K562 (cell line): Measurements from ENCODE around the gene GAK. TPM values are rescaled to one million over a fixed set of nuclear protein-coding genes. Genes with fewer than 3 reads are reported as not detected.

Experiments used
- ATAC-seq: fragments of 200-7000 bp; cut with Tn5 transposase; 3 replicates; pipeline ENCODE4 v1.9.1; 2020; ENCODE audit warnings: moderate library complexity
- BruUV-seq: library from RNA; stranded (reverse); fragments of 400-500 nt; replicated peaks from 2 replicates; lab custom pipeline; 2021; lab: Mats Ljungman, UMichigan
- CTCF ChIA-PET: fragments of 300-600 bp; formaldehyde crosslinking; extraction: SDS; loops from one replicate; lab custom pipeline; 2021; ENCODE audit warnings: low intra/inter-chr PET ratio; lab: Yijun Ruan, JAX
- POLR2A ChIA-PET: fragments of 300-600, 350-650 bp; sonication (Branson Sonifier 250); formaldehyde crosslinking; extraction: SDS; loops from one replicate; lab custom pipeline; 2021; ENCODE audit warnings: antibody characterized with exemption, inconsistent platforms; lab: Yijun Ruan, JAX
- DNase-seq, 4 experiments: peaks; one replicate each; pipeline versions ENCODE4 v3.0.0 to v3.0.0-alpha.2; 2011 to 2018; ENCODE audit warnings: low spot score in 3 of 4, mixed read lengths in 3 of 4; ENCODE audit errors: extremely low read depth in 1 of 4
- FAIRE-seq: peaks from 2 replicates; lab custom pipeline; 2011; peaks lifted over from hg19 to GRCh38; lab: Jason Lieb, UNC
- H2AFZ ChIP-seq: 2 replicates; pipeline ENCODE4 v1.6.0; 2011; ENCODE audit warnings: low read depth, low read length, control low read depth, inconsistent platforms
- H3K27ac ChIP-seq: fragments of 200-600 bp; 3 replicates; pipeline ENCODE4 v1.8.0; 2011; ENCODE audit warnings: low read depth, mild to moderate bottlenecking, control low read depth, inconsistent platforms, low read length, moderate library complexity, mixed read lengths; ENCODE audit errors: extremely low read depth
- H3K27me3 ChIP-seq, 2 experiments: fragments of 300-600 bp in 1 of 2; 2 replicates in 1 of 2; 3 replicates in 1 of 2; pipeline versions ENCODE4 v1.6.0 to v1.8.0; 2011; ENCODE audit warnings: inconsistent platforms in 2 of 2, low read length in 2 of 2, mild to moderate bottlenecking in 1 of 2, mixed read lengths in 1 of 2, moderate library complexity in 1 of 2; ENCODE audit not compliant: control insufficient read depth in 2 of 2, insufficient read depth in 2 of 2
- H3K36me3 ChIP-seq: fragments of 300-600 bp; 3 replicates; pipeline ENCODE4 v1.8.0; 2011; ENCODE audit warnings: mild to moderate bottlenecking, low read length, inconsistent platforms; ENCODE audit not compliant: control insufficient read depth, insufficient read depth
- H3K4me1 ChIP-seq, 2 experiments: fragments of 200-600 bp in 1 of 2; replicated peaks in 1 of 2; 2 replicates in 1 of 2; 3 replicates in 1 of 2; pipeline versions ENCODE4 v1.5.1 to v1.8.0; 2011; ENCODE audit warnings: inconsistent platforms in 2 of 2, low read length in 2 of 2, mild to moderate bottlenecking in 1 of 2, mixed read lengths in 1 of 2, moderate library complexity in 1 of 2; ENCODE audit not compliant: control insufficient read depth in 2 of 2, insufficient read depth in 2 of 2
- H3K4me2 ChIP-seq: 2 replicates; pipeline ENCODE4 v1.6.1; 2011; ENCODE audit warnings: low read length, control low read depth, inconsistent platforms, mixed read lengths; ENCODE audit not compliant: insufficient read depth
- H3K4me3 ChIP-seq: fragments of 200-600 bp; sonication (generic), shearing (Covaris generic); 2 replicates; pipeline ENCODE4 v1.5.1; 2016; ENCODE audit warnings: control low read depth, inconsistent platforms
- H3K79me2 ChIP-seq: fragments of 200-600 bp; 3 replicates; pipeline ENCODE4 v1.8.0; 2011; ENCODE audit warnings: low read length, inconsistent platforms; ENCODE audit not compliant: control insufficient read depth, insufficient read depth
- H3K9ac ChIP-seq, 2 experiments: 2 replicates each; pipeline versions ENCODE4 v1.6.0 to v1.6.1; 2011; ENCODE audit warnings: low read depth in 2 of 2, low read length in 2 of 2, control low read depth in 1 of 2, inconsistent platforms in 1 of 2, mild to moderate bottlenecking in 1 of 2, mixed read lengths in 1 of 2; ENCODE audit not compliant: insufficient read depth in 1 of 2
- H3K9me1 ChIP-seq: one replicate; pipeline ENCODE4 v1.6.0; 2011; ENCODE audit warnings: inconsistent platforms, mild to moderate bottlenecking, low read length, moderate library complexity; ENCODE audit not compliant: control insufficient read depth, insufficient read depth
- H3K9me3 ChIP-seq: replicated peaks from 2 replicates; pipeline ENCODE4 v1.5.1; 2011; ENCODE audit warnings: low read depth, low read length, inconsistent platforms; ENCODE audit not compliant: control insufficient read depth, insufficient read depth
- H4K20me1 ChIP-seq: replicated peaks from 2 replicates; pipeline ENCODE4 v1.6.1; 2011; ENCODE audit warnings: low read length, inconsistent platforms, mixed read lengths; ENCODE audit not compliant: control insufficient read depth, insufficient read depth
- ARHGAP35 ChIP-seq: fragments of 450-650 bp; IDR thresholded peaks from 2 replicates; pipeline ENCODE4 v1.6.1; 2018; ENCODE audit not compliant: partially characterized antibody
- ARID3A ChIP-seq: IDR thresholded peaks from 2 replicates; pipeline ENCODE4 v1.6.1; 2012; ENCODE audit warnings: low read depth, low read length, improper control_type of control experiment, borderline replicate concordance
- ATF4 ChIP-seq: fragments of 450-650 bp; formaldehyde crosslinking; IDR thresholded peaks from 2 replicates; pipeline ENCODE4 v1.4.0; 2022; ENCODE audit warnings: mild to moderate bottlenecking, moderate library complexity
- BHLHE40 ChIP-seq: IDR thresholded peaks from 2 replicates; pipeline ENCODE4 v1.6.1; 2011; ENCODE audit warnings: low read length, improper control_type of control experiment
- CTCFL ChIP-seq: IDR thresholded peaks from 2 replicates; pipeline ENCODE4 v1.6.1; 2011; ENCODE audit warnings: borderline replicate concordance, low read depth, mild to moderate bottlenecking, moderate library complexity, low read length; ENCODE audit not compliant: insufficient read depth, poor library complexity, severe bottlenecking
- EHMT2 ChIP-seq: fragments of 450-650 bp; IDR thresholded peaks from 2 replicates; pipeline ENCODE4 v1.6.1; 2018; ENCODE audit warnings: antibody characterized with exemption
- GATAD2B ChIP-seq: fragments of 450-650 bp; IDR thresholded peaks from 2 replicates; pipeline ENCODE4 v1.6.1; 2017; ENCODE audit warnings: mild to moderate bottlenecking, borderline replicate concordance
- HIVEP1 ChIP-seq: fragments of 250-450 bp; sonication (Bioruptor Pico); IDR thresholded peaks from 2 replicates; pipeline ENCODE4 v1.4.0; 2020; ENCODE audit warnings: mild to moderate bottlenecking
- HMBOX1 ChIP-seq: sonication (generic); IDR thresholded peaks from 2 replicates; pipeline ENCODE4 v1.6.1; 2016
- HMG20A ChIP-seq: fragments of 450-650 bp; formaldehyde crosslinking; conservative IDR thresholded peaks from 2 replicates; pipeline ENCODE4 v1.4.0; 2020; ENCODE audit warnings: mild to moderate bottlenecking, mixed read lengths
- KDM1A ChIP-seq, 2 experiments: fragments of 450-650 bp; IDR thresholded peaks; 2 replicates each; pipeline ENCODE4 v1.6.1; 2016; ENCODE audit warnings: mild to moderate bottlenecking in 2 of 2
- KDM4B ChIP-seq, 2 experiments: fragments of 450-650 bp in 1 of 2; sonication (generic) in 1 of 2; IDR thresholded peaks; 2 replicates each; pipeline ENCODE4 v1.6.1; 2016 to 2017; ENCODE audit warnings: borderline replicate concordance in 2 of 2, antibody characterized with exemption in 1 of 2, low read depth in 1 of 2, mild to moderate bottlenecking in 1 of 2
- PHTF2 ChIP-seq: fragments of 250-450 bp; sonication (Bioruptor Pico); IDR thresholded peaks from 2 replicates; pipeline ENCODE4 v1.5.0; 2021; ENCODE audit warnings: mild to moderate bottlenecking
- RAD51 ChIP-seq: fragments of 450-650 bp; IDR thresholded peaks from 2 replicates; pipeline ENCODE4 v1.7.1; 2016; ENCODE audit warnings: low read depth, mild to moderate bottlenecking, borderline replicate concordance
- RNF2 ChIP-seq: sonication (generic); IDR thresholded peaks from 2 replicates; pipeline ENCODE4 v1.6.1; 2016
- SETDB1 ChIP-seq: IDR thresholded peaks from one replicate; pipeline ENCODE4 v1.6.1; 2012; ENCODE audit warnings: low read length, control low read depth, inconsistent platforms
- ZNF133 ChIP-seq: fragments of 250-450 bp; sonication (Bioruptor Pico); IDR thresholded peaks from 2 replicates; pipeline ENCODE4 v1.4.0; 2020; ENCODE audit warnings: mild to moderate bottlenecking
- ZSCAN32 ChIP-seq: fragments of 450-650 bp; formaldehyde crosslinking; IDR thresholded peaks from 2 replicates; pipeline ENCODE4 v1.4.0; 2020; ENCODE audit warnings: mild to moderate bottlenecking, moderate library complexity
- WGBS: fragments of 100-300 bp; shearing (Covaris generic); methylation state at CpG from one replicate; pipeline ENCODE4 v1.1.6; 2016; ENCODE audit warnings: low coverage, mixed read lengths; ENCODE audit not compliant: insufficient coverage; ENCODE audit errors: missing lambda C conversion rate; 5-methylcytosine and 5-hydroxymethylcytosine counted together
- in situ Hi-C: fragments of 300-500 bp; cut with MboI; formaldehyde crosslinking; loops from 4 replicates; pipeline ENCODE4 v1.15.0; 2018; ENCODE audit warnings: inconsistent platforms, mixed read lengths
- intact Hi-C: fragments of 100-400 bp; cut with micrococcal nuclease; formaldehyde crosslinking; loops from 2 replicates; pipeline ENCODE4 v1.14.2; 2022
- polyA plus RNA-seq, 8 experiments: library from polyadenylated mRNA; depleted of rRNA in 4 of 8; stranded (reverse) in 5 of 8; unstranded in 3 of 8; fragments of >200 nt; fragmentation: Nextera tagmentation in 2 of 8; fragmentation: Illumina TruSeq in 1 of 8; extraction: Ambion mirVana in 2 of 8; extraction: Trizol in 1 of 8; gene quantifications; 2 replicates each; pipeline versions ENCODE4 v1.2.1 to v1.2.3, GENCODE V29; 2011 to 2014; ENCODE audit warnings: inconsistent platforms in 1 of 8, missing spikeins in 1 of 8
- total RNA-seq, 7 experiments: library from RNA; depleted of rRNA in 6 of 7; stranded (reverse); fragments of >200 nt in 6 of 7; fragmentation: Illumina TruSeq in 2 of 7; extraction: Trizol in 2 of 7; gene quantifications; 2 replicates each; pipeline versions ENCODE4 v1.2.1 to v1.2.3, GENCODE V29; 2011 to 2021; ENCODE audit warnings: low replicate concordance in 1 of 7

The GAK gene
- total and polyA plus RNA-seq, 9 of the 15 experiments (the other 6 are each of a cell fraction or from before 2014, with no cell fraction given), result 1.3 to 102 (median 16.2) TPM

- TF ChIP-seq ARID3A (no peak), HIVEP1 (no peak), RNF2 (no peak), ZSCAN32 (no peak), HMG20A (CRISPR knock-in tag) (no peak), ZNF133 (CRISPR knock-in tag) (no peak), KDM4B (IDR thresholded peaks at IDR 0.05; ENCODE audit: borderline replicate concordance in 2 of 2, low read depth in 1 of 2) (no peak)
Observed at GRCh38 chr4:860561-860960, 71.6 kb downstream of the GAK start (continued).

- in situ Hi-C loops, result no loop called here
- H3K9me3 ChIP-seq, result no peaks in the 10 kb centered on the region
- H2AFZ ChIP-seq, result no peak overlapping the region
- ATAC-seq (no peak), FAIRE-seq (no peak), DNase-seq (no peak)
- ChIA-PET POLR2A (interaction anchor here (0.7 kb wide), 1 partner anchor 12 kb away, joined by 3 read pairs; no protein-coding TSS in a partner anchor), CTCF (no interaction called here)
- H3K9ac ChIP-seq, result no peak overlapping the region
- peaks cover 81% of the 10 kb centered on the region; the same call in 2 of the 3 replicates for H3K36me3 ChIP-seq
- H3K79me2 ChIP-seq, result no peaks in the 10 kb centered on the region
- no peak overlapping the region for H3K4me3 ChIP-seq
- no peaks in the 10 kb centered on the region for H3K9me1 ChIP-seq
- WGBS, result 96% methylated on average over 13 of the region's 13 CpGs
- intact Hi-C loops, result no loop called here
- H4K20me1 ChIP-seq, result no peaks in the 10 kb centered on the region
- H3K27me3 ChIP-seq, result no peaks in the 10 kb centered on the region
- no TSS peak for BruUV-seq
- H3K27ac ChIP-seq, result no peak overlapping the region
- H3K4me2 ChIP-seq, result no peak overlapping the region
- H3K4me1 ChIP-seq, result no peaks in the 10 kb centered on the region; a peak in 1 of 5 replicates
- TF ChIP-seq GATAD2B (no peak), ATF4 (CRISPR knock-in tag) (no peak), EHMT2 (no peak), HMBOX1 (no peak), BHLHE40 (no peak), ARHGAP35 (no peak), CTCFL (no peak), KDM1A (IDR thresholded peaks at IDR 0.05) (no peak), RAD51 (no peak), SETDB1 (no peak), PHTF2 (CRISPR knock-in tag) (no peak)
Observed at GRCh38 chr4:859496-859895, 72.6 kb downstream of the GAK start.
